CD4-positive, alpha-beta T cell treated with Interleukin-2 at 100 ng/mL for 4 hours (primary cell): ENCODE measurements around the gene MAT2B.
A peak's percentile ranks its signal among the peaks of the same experiment; 100 is the strongest.

Experiments
- DNase-seq: peaks from one replicate; pipeline ENCODE4 v3.0.0-alpha.2; 2020; ENCODE audit warnings: low spot score

MAT2B gene

DNA sequence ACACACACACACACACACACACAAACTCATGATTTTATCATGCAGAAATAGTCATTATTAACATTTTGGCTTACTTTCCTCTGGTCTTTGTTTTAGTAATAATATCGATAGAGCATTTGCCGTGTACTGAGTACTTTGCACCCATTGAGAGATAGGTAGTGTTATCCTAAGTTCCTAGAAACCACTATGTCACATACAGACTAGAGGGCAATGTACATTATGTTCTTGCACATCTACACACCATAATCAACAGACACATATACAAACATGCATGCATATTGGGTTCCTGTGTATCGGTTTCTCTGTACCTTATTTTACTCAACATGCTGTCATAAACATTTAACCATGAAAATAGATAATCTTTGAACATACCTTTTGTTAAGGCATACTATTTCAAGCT is 45.7 kb downstream of the MAT2B start:
- no peak for DNase-seq

DNA sequence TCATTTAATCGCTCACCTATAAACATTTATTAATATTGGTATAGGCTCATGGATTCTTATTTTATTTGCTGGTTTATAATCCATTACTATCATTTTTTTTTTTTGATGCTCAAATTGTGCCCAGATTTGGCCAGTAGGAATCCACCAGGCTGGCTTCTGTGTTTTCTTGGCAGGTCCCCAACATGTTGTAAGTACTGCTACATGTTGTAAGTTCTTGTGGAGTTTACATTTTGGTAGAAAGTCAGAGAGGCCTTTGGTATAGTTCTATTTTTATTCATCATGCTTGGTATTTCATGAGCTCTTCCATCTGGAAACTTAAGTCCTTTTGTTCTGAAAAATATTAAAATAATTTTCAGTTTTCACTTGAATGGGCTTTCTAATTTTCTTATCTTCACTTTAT is 47.1 kb downstream of the MAT2B start:
- DNase-seq = no peak

GRCh38 chr5:163561339-163561738 is 55.9 kb downstream of the MAT2B start:
- DNase-seq = no peak

DNA sequence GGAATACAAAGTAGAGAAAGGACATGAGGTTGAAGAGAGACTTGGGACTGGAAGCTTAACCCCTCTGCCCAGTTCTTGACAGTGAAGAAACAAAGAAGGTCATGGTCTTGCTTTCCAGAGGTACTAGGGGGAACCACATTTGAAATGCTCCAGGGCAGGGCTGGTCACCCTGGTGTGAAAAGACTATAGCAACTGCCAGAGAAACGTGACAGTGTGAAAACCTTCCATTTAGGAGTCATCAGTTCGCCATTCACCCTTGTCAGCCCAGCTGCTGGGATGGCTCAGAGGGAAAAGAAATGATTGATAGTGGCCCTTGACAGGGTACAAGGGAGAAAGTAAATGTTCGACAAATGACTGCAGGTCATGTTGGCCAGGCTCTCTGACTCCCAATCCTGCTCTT is 56.7 kb downstream of the MAT2B start:
- DNase-seq = no peak

DNA sequence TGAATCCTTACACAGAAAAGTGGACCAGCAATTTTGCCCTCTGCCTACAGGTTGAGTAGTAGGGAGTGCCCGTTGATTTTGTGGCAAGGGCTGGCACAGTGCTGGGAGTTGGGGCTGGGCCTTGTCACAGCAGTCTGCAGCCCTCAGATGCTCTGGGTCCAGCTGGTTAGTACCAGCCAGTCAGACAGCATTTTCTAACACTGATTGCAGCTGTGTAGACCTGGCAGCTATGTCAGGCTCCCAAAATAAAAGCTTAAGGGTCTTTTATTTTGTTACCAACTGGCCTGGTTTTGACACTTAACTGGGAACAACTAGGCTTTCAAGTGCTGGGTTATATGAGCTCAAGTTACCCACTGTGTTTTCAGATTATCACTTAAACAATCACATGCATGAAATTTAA is 57.7 kb downstream of the MAT2B start:
- DNase-seq = no peak

GRCh38 chr5:163563880-163564279 is 58.5 kb downstream of the MAT2B start:
- DNase-seq = no peak

DNA sequence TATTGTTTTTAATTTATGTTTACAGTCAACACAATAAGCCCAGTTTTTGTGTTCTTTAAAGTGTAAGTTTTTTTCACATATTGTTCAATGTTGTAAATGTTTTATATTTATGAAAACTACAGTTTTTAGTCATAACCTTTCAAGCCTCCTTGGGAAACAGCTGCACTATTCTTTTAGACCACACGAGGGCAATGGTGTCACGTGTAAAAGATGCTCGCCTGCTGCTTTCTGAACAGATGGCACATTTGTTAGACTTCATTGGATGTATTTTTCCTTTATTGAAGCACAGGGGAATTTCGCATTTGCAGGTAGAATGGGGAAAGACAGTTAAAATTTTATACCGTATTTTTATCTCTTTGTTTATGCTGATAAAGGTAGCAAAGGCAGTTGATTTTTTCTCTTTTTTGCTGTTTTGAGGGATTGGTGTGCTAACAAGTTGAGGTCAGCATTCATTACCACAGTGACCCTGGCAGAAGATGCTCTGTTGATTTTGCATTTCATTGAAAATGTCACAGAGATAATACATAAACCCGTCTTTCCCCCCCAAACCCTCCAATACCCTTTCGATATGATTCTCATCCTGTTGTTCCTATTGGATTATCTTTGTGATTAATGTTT is 59.0 kb downstream of the MAT2B start:
- DNase-seq = peak; percentile 72

DNA sequence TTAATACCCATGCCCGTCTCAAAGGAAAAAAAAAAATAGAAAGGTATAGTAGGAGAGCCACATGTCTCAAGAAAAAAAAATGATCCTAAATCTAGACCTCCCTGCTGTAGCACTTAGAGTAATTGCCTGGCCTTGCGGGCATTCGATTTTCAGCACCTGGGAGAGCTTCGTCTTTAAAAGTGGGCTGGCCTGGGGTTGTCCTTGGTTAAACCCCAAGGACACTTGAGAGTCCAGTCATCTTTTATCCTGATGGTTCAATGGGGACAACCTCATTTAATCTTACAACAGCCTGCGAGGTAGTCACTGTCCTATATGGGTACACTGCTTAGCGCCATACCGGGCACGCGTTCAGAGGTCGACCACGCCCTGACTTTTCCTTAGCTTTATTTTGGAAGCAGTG is 60.1 kb downstream of the MAT2B start:
- no peak for DNase-seq

DNA sequence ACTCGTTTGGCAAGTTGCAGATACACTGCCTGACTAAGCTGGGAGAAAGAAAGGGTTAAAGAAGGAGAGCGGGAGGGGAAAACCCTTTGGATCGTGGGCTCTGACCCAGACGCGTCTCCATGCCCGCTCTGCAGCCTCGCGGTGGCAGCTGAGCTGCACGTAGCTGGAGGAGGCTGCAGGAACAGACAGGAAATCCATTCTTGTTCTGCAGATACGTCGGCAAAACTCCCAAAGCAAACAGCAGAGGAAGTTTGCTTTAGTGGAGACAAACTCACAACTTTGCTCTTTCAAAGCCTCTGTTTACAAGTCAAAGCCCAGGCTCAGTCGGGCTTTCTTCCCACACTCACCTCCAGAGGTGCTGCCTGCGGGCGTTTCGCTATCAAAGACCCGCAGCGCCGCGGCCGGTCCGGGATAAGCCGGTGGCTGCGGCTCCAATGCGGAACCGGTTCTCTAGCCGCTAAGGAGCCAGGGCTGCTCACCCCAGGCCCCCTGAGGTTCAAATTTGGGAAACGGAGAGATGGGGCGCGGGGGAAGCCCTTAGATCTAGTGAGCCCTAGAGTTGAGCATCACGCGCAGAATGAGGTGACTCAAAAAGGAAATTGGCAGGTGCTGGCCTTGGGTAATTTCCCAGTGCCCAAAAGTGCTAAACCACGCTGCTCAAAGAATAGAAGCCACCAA is 60.7 kb downstream of the MAT2B start:
- DNase-seq = peak; percentile 7

DNA sequence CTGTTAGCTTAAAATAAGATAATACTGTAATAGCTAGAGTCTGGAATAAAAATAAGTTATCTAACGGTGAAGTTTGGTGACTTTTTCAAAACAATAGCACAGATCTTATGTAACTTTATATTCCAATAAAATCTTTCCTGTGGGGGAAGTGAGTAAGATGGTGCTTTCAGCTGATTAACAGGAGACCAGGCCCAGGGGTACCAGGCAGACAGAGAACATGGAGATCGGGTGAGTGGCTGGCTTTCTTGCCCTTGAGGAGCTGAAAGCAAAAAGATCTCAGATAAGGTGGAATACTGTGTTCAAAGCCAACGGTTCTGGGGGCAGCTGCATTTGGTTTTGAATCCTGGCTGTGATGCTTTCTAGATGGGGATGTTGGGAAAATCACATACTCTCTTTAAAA is 61.3 kb downstream of the MAT2B start:
- no peak for DNase-seq

GRCh38 chr5:163567811-163568210 is 62.4 kb downstream of the MAT2B start:
- DNase-seq = no peak
